GM12878 (cell line): ENCODE results near the gene FGF14. TPM values are rescaled to one million over a fixed set of nuclear protein-coding genes. Genes with fewer than 3 reads are reported as not detected.

ENCODE experiments used
- ATAC-seq: fragments of 200-7000 bp; cut with Tn5 transposase; 3 replicates; pipeline ENCODE4 v1.9.1; 2020; ENCODE audit warnings: mild to moderate bottlenecking, moderate library complexity
- BruUV-seq: library from RNA; stranded (reverse); fragments of 400-500 nt; replicated peaks from 2 replicates; lab custom pipeline; 2021; lab: Mats Ljungman, UMichigan
- CTCF ChIA-PET: fragments of 300-600 bp; sonication (Branson Sonifier 250); formaldehyde crosslinking; extraction: SDS; loops from one replicate; lab custom pipeline; 2021; ENCODE audit warnings: inconsistent platforms; lab: Yijun Ruan, JAX
- POLR2A ChIA-PET: fragments of 350-600 bp; formaldehyde crosslinking; extraction: SDS; loops from one replicate; lab custom pipeline; 2021; ENCODE audit warnings: inconsistent platforms; lab: Charles Lee
- RAD21 ChIA-PET: fragments of 300-600 bp; sonication (Branson Sonifier 250); formaldehyde crosslinking; loops from one replicate; lab custom pipeline; 2023; ENCODE audit warnings: antibody characterized with exemption; ENCODE audit not compliant: unreplicated experiment; lab: Charles Lee
- SMC1A ChIA-PET: fragments of 300-600 bp; sonication (Branson Sonifier 250); formaldehyde crosslinking; loops from one replicate; lab custom pipeline; 2023; ENCODE audit not compliant: unreplicated experiment, uncharacterized antibody; lab: Charles Lee
- DNase-seq: peaks from one replicate; pipeline ENCODE4 v3.0.0-alpha.2; 2011; ENCODE audit warnings: low read depth, low spot score
- FAIRE-seq: peaks from 3 replicates; lab custom pipeline; 2011; peaks lifted over from hg19 to GRCh38; lab: Jason Lieb, UNC
- H2AFZ ChIP-seq: 2 replicates; pipeline ENCODE4 v1.6.0; 2011; ENCODE audit warnings: low read depth, low read length, control low read depth; ENCODE audit not compliant: control insufficient read depth
- H3K27ac ChIP-seq: 2 replicates; pipeline ENCODE4 v1.5.1; 2011; ENCODE audit warnings: control low read depth; ENCODE audit not compliant: control insufficient read depth, insufficient read depth
- H3K27me3 ChIP-seq, 2 experiments: replicated peaks in 1 of 2; 2 replicates each; pipeline versions ENCODE4 v1.6.0 to v1.6.1; 2011; ENCODE audit warnings: low read length in 1 of 2; ENCODE audit not compliant: control insufficient read depth in 2 of 2, insufficient read depth in 2 of 2
- H3K36me3 ChIP-seq, 2 experiments: 2 replicates each; pipeline ENCODE4 v1.5.1; 2011; ENCODE audit warnings: low read length in 1 of 2; ENCODE audit not compliant: control insufficient read depth in 2 of 2, insufficient read depth in 2 of 2
- H3K4me1 ChIP-seq: 2 replicates; pipeline ENCODE4 v1.6.1; 2011; ENCODE audit warnings: mild to moderate bottlenecking, low read length, moderate library complexity, mixed read lengths; ENCODE audit not compliant: control insufficient read depth, insufficient read depth
- H3K4me2 ChIP-seq: 2 replicates; pipeline ENCODE4 v1.6.0; 2011; ENCODE audit warnings: control low read depth; ENCODE audit not compliant: control insufficient read depth, insufficient read depth
- H3K4me3 ChIP-seq: fragments of 200-600 bp; sonication (generic); 2 replicates; pipeline ENCODE4 v1.5.1; 2016
- H3K79me2 ChIP-seq: 2 replicates; pipeline ENCODE4 v1.6.0; 2011; ENCODE audit warnings: low read length; ENCODE audit not compliant: control insufficient read depth, insufficient read depth
- H3K9ac ChIP-seq: 2 replicates; pipeline ENCODE4 v1.8.0; 2011; ENCODE audit warnings: low read length, control low read depth, mixed read lengths; ENCODE audit not compliant: control insufficient read depth, insufficient read depth
- H3K9me3 ChIP-seq: replicated peaks from 3 replicates; pipeline ENCODE4 v1.5.1; 2011; ENCODE audit warnings: mild to moderate bottlenecking, low read length; ENCODE audit not compliant: control insufficient read depth, insufficient read depth
- H4K20me1 ChIP-seq: 2 replicates; pipeline ENCODE4 v1.6.0; 2011; ENCODE audit not compliant: control insufficient read depth, insufficient read depth
- EP300 ChIP-seq, 2 experiments: fragments of 150-350 bp in 1 of 2; IDR thresholded peaks; 2 replicates each; pipeline ENCODE4 v1.6.1; 2011 to 2012; ENCODE audit warnings: low read depth in 2 of 2, low read length in 2 of 2, borderline replicate concordance in 1 of 2, improper control_type of control experiment in 1 of 2, inconsistent platforms in 1 of 2; ENCODE audit not compliant: control insufficient read depth in 1 of 2
- ESRRA ChIP-seq: IDR thresholded peaks from 2 replicates; pipeline ENCODE4 v1.6.1; 2012; ENCODE audit warnings: mild to moderate bottlenecking, low read length, improper control_type of control experiment
- HDAC6 ChIP-seq: fragments of 200-600 bp; sonication (generic); IDR thresholded peaks from one replicate; pipeline ENCODE4 v1.8.0; 2017; ENCODE audit warnings: antibody characterized with exemption; ENCODE audit not compliant: unreplicated experiment
- IKZF1 ChIP-seq: fragments of 450-650 bp; conservative IDR thresholded peaks from 2 replicates; pipeline ENCODE4 v1.6.1; 2017; ENCODE audit warnings: antibody characterized with exemption, mild to moderate bottlenecking
- IKZF2 ChIP-seq, 2 experiments: fragments of 450-650 bp; IDR thresholded peaks; 2 replicates each; pipeline ENCODE4 v1.6.1; 2017; ENCODE audit warnings: mild to moderate bottlenecking in 2 of 2, moderate library complexity in 2 of 2
- NBN ChIP-seq: fragments of 450-650 bp; IDR thresholded peaks from 2 replicates; pipeline ENCODE4 v1.6.1; 2016
- PBX3 ChIP-seq: IDR thresholded peaks from 2 replicates; pipeline ENCODE4 v1.6.1; 2011; ENCODE audit warnings: mild to moderate bottlenecking, low read depth, low read length, moderate library complexity; ENCODE audit not compliant: insufficient replicate concordance
- PKNOX1 ChIP-seq: fragments of 450-650 bp; IDR thresholded peaks from 2 replicates; pipeline ENCODE4 v1.6.1; 2016; ENCODE audit warnings: mild to moderate bottlenecking
- RAD21 ChIP-seq: IDR thresholded peaks from 2 replicates; pipeline ENCODE4 v1.6.1; 2011; ENCODE audit warnings: mild to moderate bottlenecking, low read depth, low read length, moderate library complexity; ENCODE audit not compliant: insufficient read depth
- SMARCA5 ChIP-seq: fragments of 450-650 bp; IDR thresholded peaks from 2 replicates; pipeline ENCODE4 v1.6.1; 2017; ENCODE audit warnings: mild to moderate bottlenecking
- TCF3 ChIP-seq: IDR thresholded peaks from 2 replicates; pipeline ENCODE4 v1.6.1; 2012; ENCODE audit warnings: low read depth, mild to moderate bottlenecking, low read length, borderline replicate concordance; ENCODE audit not compliant: insufficient read depth
- ZSCAN29 ChIP-seq: fragments of 450-650 bp; IDR thresholded peaks from 2 replicates; pipeline ENCODE4 v1.6.1; 2017; ENCODE audit warnings: mild to moderate bottlenecking, moderate library complexity
- ZZZ3 ChIP-seq: IDR thresholded peaks from 2 replicates; pipeline ENCODE4 v1.6.1; 2011; ENCODE audit warnings: low read depth; ENCODE audit not compliant: control insufficient read depth, insufficient read length
- WGBS: methylation state at CpG from one replicate; pipeline ENCODE4 v1.1.6; 2016; ENCODE audit warnings: low lambda C conversion rate; ENCODE audit not compliant: insufficient replicate concordance, insufficient coverage; ENCODE audit errors: missing lambda C conversion rate; 5-methylcytosine and 5-hydroxymethylcytosine counted together
- in situ Hi-C: fragments of 300-500 bp; cut with MboI; formaldehyde crosslinking; loops from 9 replicates; pipeline ENCODE4 v1.14.3; 2018; ENCODE audit warnings: mixed read lengths
- intact Hi-C: fragments of 100-400 bp; cut with micrococcal nuclease; formaldehyde crosslinking; loops from one replicate; pipeline ENCODE4 v1.14.2; 2022; ENCODE audit not compliant: unreplicated experiment
- polyA plus RNA-seq, 11 experiments: library from polyadenylated mRNA; depleted of rRNA in 4 of 11; unstranded in 6 of 11; stranded (reverse) in 5 of 11; fragments of >200 nt; fragmentation: Nextera tagmentation in 4 of 11; fragmentation: Illumina TruSeq in 1 of 11; extraction: Ambion mirVana in 4 of 11; extraction: Trizol in 1 of 11; gene quantifications; 1 replicate in 1 of 11; 2 replicates in 10 of 11; pipeline versions ENCODE4 v1.2.1 to v1.2.3, GENCODE V29; 2011 to 2016; ENCODE audit warnings: inconsistent platforms in 2 of 11, missing spikeins in 2 of 11, low read depth in 1 of 11
- total RNA-seq, 4 experiments: library from RNA; depleted of rRNA in 3 of 4; stranded (reverse); fragments of >200 nt in 3 of 4; fragmentation: Illumina TruSeq in 1 of 4; extraction: Trizol in 1 of 4; gene quantifications; 2 replicates each; pipeline versions ENCODE4 v1.2.1 to v1.2.3, GENCODE V29; 2013 to 2021
- TF ChIP-seq, protein P1 (sequence below): fragments of 450-650 bp; IDR thresholded peaks from 2 replicates; pipeline ENCODE4 v1.6.1; 2018; ENCODE audit warnings: mild to moderate bottlenecking, low read depth, moderate library complexity; ENCODE audit not compliant: partially characterized antibody
- TF ChIP-seq, protein P2 (sequence below): fragments of 450-650 bp; IDR thresholded peaks from 2 replicates; pipeline ENCODE4 v1.6.1; 2017; ENCODE audit warnings: mild to moderate bottlenecking, moderate library complexity

The FGF14 gene
- total and polyA plus RNA-seq, 10 of the 15 experiments (the other 5 are each of a cell fraction or from before 2014, with no cell fraction given): under 0.01 to 0.44 (median 0.04) TPM

DNA sequence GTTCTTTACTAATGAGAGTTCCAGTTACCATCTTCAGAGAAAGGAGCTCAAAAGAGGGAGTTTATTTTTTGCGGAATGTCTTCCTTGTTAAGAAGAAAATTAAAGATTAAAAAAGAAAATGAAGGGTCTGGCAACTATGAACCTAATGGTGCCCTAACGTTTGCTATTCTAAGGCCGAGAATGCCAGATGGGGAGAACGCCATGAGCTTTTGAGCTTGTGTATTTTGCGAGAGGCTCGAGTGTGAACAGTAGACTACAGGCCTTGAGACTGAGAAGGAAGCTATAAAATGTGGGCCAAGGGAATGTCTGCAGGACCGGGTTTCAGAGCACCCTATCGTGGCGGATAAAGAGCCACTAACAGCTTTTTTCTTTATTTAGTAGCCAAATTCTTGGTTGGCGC, 6.7 kb downstream of the FGF14 start:
- ChIA-PET POLR2A (no interaction called here), CTCF (interaction anchor here (0.7 to 1.1 kb wide), 3 partner anchors 62 to 263 kb away, joined by 3 read pairs; partner anchors contain the start of gene TPP2), RAD21 (interaction anchor here (1.5 kb wide), 1 partner anchor 62 kb away, joined by 4 read pairs; no protein-coding TSS in a partner anchor), SMC1A (interaction anchor here (1.0 kb wide), 1 partner anchor 9 kb away, joined by 4 read pairs; no protein-coding TSS in a partner anchor)
- FAIRE-seq (no peak), ATAC-seq (no peak), DNase-seq (no peak)
- no peaks in the 10 kb centered on the region for H4K20me1 ChIP-seq
- no peaks in the 10 kb centered on the region; the same call in 2 of the 3 replicates for H3K9me3 ChIP-seq
- in situ Hi-C loops: no loop called here
- WGBS: 89% methylated on average over 10 of the region's 10 CpGs
- H2AFZ ChIP-seq: peak overlapping the region; percentile 99
- H3K36me3 ChIP-seq: no peaks in the 10 kb centered on the region
- peak overlapping the region; percentile 93 for H3K4me2 ChIP-seq
- H3K27ac ChIP-seq: no peak overlapping the region
- no peaks in the 10 kb centered on the region for H3K79me2 ChIP-seq
- H3K9ac ChIP-seq: peak overlapping the region; percentile 72
- H3K4me3 ChIP-seq: peak overlapping the region; percentile 81; the same call in 1 of the 2 replicates
- BruUV-seq: no TSS peak
- H3K27me3 ChIP-seq: peaks cover 6 to 9% of the 10 kb centered on the region in 2 experiments
- intact Hi-C loops: no loop called here
- no peaks in the 10 kb centered on the region; the same call in 1 of the 2 replicates for H3K4me1 ChIP-seq
- TF ChIP-seq IKZF2 (IDR thresholded peaks at IDR 0.05) (no peak), HDAC6 (no peak), NBN (no peak), IKZF1 (no peak), ESRRA (no peak), PBX3 (no peak), TCF3 (no peak), PKNOX1 (no peak), EP300 (IDR thresholded peaks at IDR 0.05; ENCODE audit: borderline replicate concordance in 1 of 2, control insufficient read depth in 1 of 2, low read depth in 2 of 2, low read length in 2 of 2) (no peak), ZSCAN29 (no peak), ZZZ3 (no peak), SMARCA5 (no peak), RAD21 (no peak)
- TF ChIP-seq, protein P1, sequence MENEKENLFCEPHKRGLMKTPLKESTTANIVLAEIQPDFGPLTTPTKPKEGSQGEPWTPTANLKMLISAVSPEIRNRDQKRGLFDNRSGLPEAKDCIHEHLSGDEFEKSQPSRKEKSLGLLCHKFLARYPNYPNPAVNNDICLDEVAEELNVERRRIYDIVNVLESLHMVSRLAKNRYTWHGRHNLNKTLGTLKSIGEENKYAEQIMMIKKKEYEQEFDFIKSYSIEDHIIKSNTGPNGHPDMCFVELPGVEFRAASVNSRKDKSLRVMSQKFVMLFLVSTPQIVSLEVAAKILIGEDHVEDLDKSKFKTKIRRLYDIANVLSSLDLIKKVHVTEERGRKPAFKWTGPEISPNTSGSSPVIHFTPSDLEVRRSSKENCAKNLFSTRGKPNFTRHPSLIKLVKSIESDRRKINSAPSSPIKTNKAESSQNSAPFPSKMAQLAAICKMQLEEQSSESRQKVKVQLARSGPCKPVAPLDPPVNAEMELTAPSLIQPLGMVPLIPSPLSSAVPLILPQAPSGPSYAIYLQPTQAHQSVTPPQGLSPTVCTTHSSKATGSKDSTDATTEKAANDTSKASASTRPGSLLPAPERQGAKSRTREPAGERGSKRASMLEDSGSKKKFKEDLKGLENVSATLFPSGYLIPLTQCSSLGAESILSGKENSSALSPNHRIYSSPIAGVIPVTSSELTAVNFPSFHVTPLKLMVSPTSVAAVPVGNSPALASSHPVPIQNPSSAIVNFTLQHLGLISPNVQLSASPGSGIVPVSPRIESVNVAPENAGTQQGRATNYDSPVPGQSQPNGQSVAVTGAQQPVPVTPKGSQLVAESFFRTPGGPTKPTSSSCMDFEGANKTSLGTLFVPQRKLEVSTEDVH: no peak
- TF ChIP-seq, protein P2, sequence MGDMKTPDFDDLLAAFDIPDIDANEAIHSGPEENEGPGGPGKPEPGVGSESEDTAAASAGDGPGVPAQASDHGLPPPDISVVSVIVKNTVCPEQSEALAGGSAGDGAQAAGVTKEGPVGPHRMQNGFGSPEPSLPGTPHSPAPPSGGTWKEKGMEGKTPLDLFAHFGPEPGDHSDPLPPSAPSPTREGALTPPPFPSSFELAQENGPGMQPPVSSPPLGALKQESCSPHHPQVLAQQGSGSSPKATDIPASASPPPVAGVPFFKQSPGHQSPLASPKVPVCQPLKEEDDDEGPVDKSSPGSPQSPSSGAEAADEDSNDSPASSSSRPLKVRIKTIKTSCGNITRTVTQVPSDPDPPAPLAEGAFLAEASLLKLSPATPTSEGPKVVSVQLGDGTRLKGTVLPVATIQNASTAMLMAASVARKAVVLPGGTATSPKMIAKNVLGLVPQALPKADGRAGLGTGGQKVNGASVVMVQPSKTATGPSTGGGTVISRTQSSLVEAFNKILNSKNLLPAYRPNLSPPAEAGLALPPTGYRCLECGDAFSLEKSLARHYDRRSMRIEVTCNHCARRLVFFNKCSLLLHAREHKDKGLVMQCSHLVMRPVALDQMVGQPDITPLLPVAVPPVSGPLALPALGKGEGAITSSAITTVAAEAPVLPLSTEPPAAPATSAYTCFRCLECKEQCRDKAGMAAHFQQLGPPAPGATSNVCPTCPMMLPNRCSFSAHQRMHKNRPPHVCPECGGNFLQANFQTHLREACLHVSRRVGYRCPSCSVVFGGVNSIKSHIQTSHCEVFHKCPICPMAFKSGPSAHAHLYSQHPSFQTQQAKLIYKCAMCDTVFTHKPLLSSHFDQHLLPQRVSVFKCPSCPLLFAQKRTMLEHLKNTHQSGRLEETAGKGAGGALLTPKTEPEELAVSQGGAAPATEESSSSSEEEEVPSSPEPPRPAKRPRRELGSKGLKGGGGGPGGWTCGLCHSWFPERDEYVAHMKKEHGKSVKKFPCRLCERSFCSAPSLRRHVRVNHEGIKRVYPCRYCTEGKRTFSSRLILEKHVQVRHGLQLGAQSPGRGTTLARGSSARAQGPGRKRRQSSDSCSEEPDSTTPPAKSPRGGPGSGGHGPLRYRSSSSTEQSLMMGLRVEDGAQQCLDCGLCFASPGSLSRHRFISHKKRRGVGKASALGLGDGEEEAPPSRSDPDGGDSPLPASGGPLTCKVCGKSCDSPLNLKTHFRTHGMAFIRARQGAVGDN: no peak
